ENCODE data around the gene NLK.
"Not testable (repeated sequence)": the region's sequence is repeated elsewhere in the genome, so short reads cannot be mapped to it uniquely, and the experiment has no call there.

- not testable (repeated sequence) for TF ChIP-seq POLR2A, CTCF, POLR2AphosphoS5 (IDR thresholded peaks at IDR 0.05)
These were observed 6.6 kb upstream of the NLK start for GRCh38 chr17:28035884-28036283.
